Natural killer cell treated with Interleukin-12 subunit alpha and Interleukin-12 subunit beta and Interleukin-15 and Interleukin-18, amount 100 ng/mL, for 72 hours (primary cell): Measurements from ENCODE around the gene TBRG1. TPM values are rescaled to one million over a fixed set of nuclear protein-coding genes. Genes with fewer than 3 reads are reported as not detected.
A peak's percentile ranks its signal among the peaks of the same experiment; 100 is the strongest.
"Not testable (repeated sequence)": the region's sequence is repeated elsewhere in the genome, so short reads cannot be mapped to it uniquely, and the experiment has no call there.

Experiments
- ATAC-seq, 2 donors: fragments of 150-1000 bp; cut with Tn5 transposase in 1 of 2; sonication (Bioruptor Pico), chemical (Tn5 transposase) in 1 of 2; 2 replicates each; pipeline ENCODE4 v1.10.0; 2021
- DNase-seq: peaks from one replicate; pipeline ENCODE4 v3.0.0; 2022; ENCODE audit warnings: low spot score
- H3K27ac Mint-ChIP-seq, 2 donors: 1 replicate in 1 of 2; 2 replicates in 1 of 2; pipeline ENCODE4 v1.8.0; 2022; ENCODE audit warnings: mixed read lengths in 2 of 2, mild to moderate bottlenecking in 1 of 2, moderate library complexity in 1 of 2
- H3K27me3 Mint-ChIP-seq, 2 donors: 1 replicate in 1 of 2; 2 replicates in 1 of 2; pipeline ENCODE4 v1.8.0; 2022; ENCODE audit warnings: mixed read lengths in 2 of 2
- H3K36me3 Mint-ChIP-seq: one replicate; pipeline ENCODE4 v1.8.0; 2022; ENCODE audit warnings: mixed read lengths
- H3K4me1 Mint-ChIP-seq, 2 donors: 1 replicate in 1 of 2; 2 replicates in 1 of 2; pipeline ENCODE4 v1.8.0; 2022; ENCODE audit warnings: low read depth in 2 of 2, mixed read lengths in 2 of 2, mild to moderate bottlenecking in 1 of 2
- H3K4me3 Mint-ChIP-seq: one replicate; pipeline ENCODE4 v1.8.0; 2022; ENCODE audit warnings: mixed read lengths
- H3K9me3 Mint-ChIP-seq: 2 replicates; pipeline ENCODE4 v1.8.0; 2022; ENCODE audit warnings: mixed read lengths
- total RNA-seq, 2 donors: library from RNA; stranded (reverse); gene quantifications; one replicate each; pipeline ENCODE4 v1.2.3, GENCODE V29; 2022

The TBRG1 gene
- total RNA-seq, 2 donors from 2014 or later: 38.2 to 47.7 TPM

GRCh38 chr11:124600621-124601320, 21.9 kb upstream of the TBRG1 start:
- Mint-ChIP-seq H3K27ac (no peak overlapping the region), H3K9me3 (no peaks in the 10 kb centered on the region), H3K27me3 (peaks cover 31 to 52% of the 10 kb centered on the region in 2 donors), H3K4me3 (no peak overlapping the region), H3K4me1 (no peaks in the 10 kb centered on the region), H3K36me3 (no peaks in the 10 kb centered on the region)
- ATAC-seq (no peak), DNase-seq (no peak)

- Mint-ChIP-seq H3K9me3 (no peaks in the 10 kb centered on the region), H3K4me1 (no peaks in the 10 kb centered on the region), H3K4me3 (no peak overlapping the region), H3K36me3 (no peaks in the 10 kb centered on the region), H3K27ac (no peak overlapping the region), H3K27me3 (peaks cover 26 to 39% of the 10 kb centered on the region in 2 donors)
- ATAC-seq: no peak
- DNase-seq: no peak
Observed at GRCh38 chr11:124602193-124602592, 20.5 kb upstream of the TBRG1 start.

- not testable (repeated sequence) for H3K4me3 Mint-ChIP-seq, H3K36me3 Mint-ChIP-seq, H3K9me3 Mint-ChIP-seq
Observed at GRCh38 chr11:124602723-124603122, 19.9 kb upstream of the TBRG1 start.

DNA sequence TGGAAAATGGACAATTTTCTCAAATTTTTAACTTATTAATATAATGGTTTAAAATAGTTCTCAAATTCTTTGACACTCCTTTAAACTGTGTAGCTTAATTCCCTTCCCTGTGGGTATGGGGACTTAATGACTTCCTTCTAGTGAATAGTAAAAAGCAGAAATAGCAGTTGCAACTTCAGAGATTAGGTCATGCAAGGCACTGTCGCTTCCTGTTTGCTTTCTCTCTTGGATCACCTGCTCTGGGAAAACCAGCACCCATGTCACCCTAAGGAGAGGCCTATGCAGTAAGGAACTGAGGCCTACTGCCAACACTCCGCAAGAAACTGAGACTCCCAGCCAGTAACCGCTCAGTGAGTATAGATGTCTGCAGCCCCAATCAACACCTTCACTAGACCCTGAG, 16.9 kb upstream of the TBRG1 start:
- Mint-ChIP-seq H3K9me3 (no peaks in the 10 kb centered on the region), H3K36me3 (no peaks in the 10 kb centered on the region), H3K27ac (no peak overlapping the region), H3K4me1 (no peaks in the 10 kb centered on the region), H3K4me3 (no peak overlapping the region), H3K27me3 (peaks cover 15 to 19% of the 10 kb centered on the region in 2 donors)
- no peak for DNase-seq
- ATAC-seq: no peak

More at GRCh38 chr11:124602723-124603122, 19.9 kb upstream of the TBRG1 start:
- H3K4me1 Mint-ChIP-seq, H3K27ac Mint-ChIP-seq, DNase-seq, ATAC-seq: not testable (repeated sequence)
- peaks cover 22 to 33% of the 10 kb centered on the region in 2 donors for H3K27me3 Mint-ChIP-seq

- Mint-ChIP-seq H3K36me3 (no peaks in the 10 kb centered on the region), H3K9me3 (no peaks in the 10 kb centered on the region), H3K4me1 (no peaks in the 10 kb centered on the region), H3K27ac (no peak overlapping the region), H3K4me3 (no peak overlapping the region), H3K27me3 (peaks cover 8 to 12% of the 10 kb centered on the region in 2 donors)
- no peak for DNase-seq
- no peak for ATAC-seq
Observed at GRCh38 chr11:124608147-124608546, 14.5 kb upstream of the TBRG1 start.

- peaks cover 12 to 15% of the 10 kb centered on the region in 2 donors for H3K27me3 Mint-ChIP-seq
- DNase-seq (no peak), ATAC-seq (peak in 1 of 2 donors; percentile 56)
- H3K27ac Mint-ChIP-seq: no peak overlapping the region
- H3K36me3 Mint-ChIP-seq: no peaks in the 10 kb centered on the region
- no peak overlapping the region for H3K4me3 Mint-ChIP-seq
- no peaks in the 10 kb centered on the region for H3K4me1 Mint-ChIP-seq
- no peaks in the 10 kb centered on the region for H3K9me3 Mint-ChIP-seq
Observed at GRCh38 chr11:124610295-124610694, 12.4 kb upstream of the TBRG1 start.

GRCh38 chr11:124611064-124611463, 11.6 kb upstream of the TBRG1 start, which contains the start of gene PANX3:
Gene PANX3, plus strand, starts transcription at chr11:124611428. Its CDS starts 129 bp downstream, at chr11:124611557.
- no peaks in the 10 kb centered on the region for H3K9me3 Mint-ChIP-seq
- peaks cover 15 to 17% of the 10 kb centered on the region in 2 donors for H3K27me3 Mint-ChIP-seq
- no peak within 1 kb of the TSS for H3K27ac Mint-ChIP-seq
- no peaks in the 10 kb centered on the region for H3K36me3 Mint-ChIP-seq
- DNase-seq (no peak), ATAC-seq (peak; percentile 15 to 43)
- H3K4me1 Mint-ChIP-seq: no peaks in the 10 kb centered on the region
- H3K4me3 Mint-ChIP-seq: no peak within 1 kb of the TSS

DNA sequence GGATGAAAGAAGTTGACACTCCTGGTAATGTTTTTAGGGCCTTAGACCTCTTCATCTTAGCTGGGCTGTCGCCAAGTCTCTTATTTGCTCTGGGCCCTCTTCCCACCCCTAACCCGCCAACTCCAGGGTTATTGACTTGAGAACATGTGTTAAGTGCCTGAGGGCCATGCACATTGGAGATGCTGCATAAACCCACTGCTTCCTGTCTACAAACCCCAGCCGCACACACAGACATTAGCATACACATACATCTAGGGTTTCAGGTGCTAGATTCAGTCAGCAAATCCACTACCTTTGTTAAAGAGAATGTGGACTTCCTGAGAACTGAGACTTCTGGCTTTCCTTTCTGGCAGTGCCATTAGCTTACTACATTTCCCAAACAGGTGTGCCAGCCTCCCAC, 10.6 kb upstream of the TBRG1 start:
- Mint-ChIP-seq H3K9me3 (no peaks in the 10 kb centered on the region), H3K27ac (no peak overlapping the region), H3K27me3 (peaks cover 15 to 16% of the 10 kb centered on the region in 2 donors), H3K36me3 (no peaks in the 10 kb centered on the region), H3K4me1 (no peaks in the 10 kb centered on the region), H3K4me3 (no peak overlapping the region)
- DNase-seq: no peak
- ATAC-seq: no peak

GRCh38 chr11:124612567-124613246, 10.0 kb upstream of the TBRG1 start:
- DNase-seq (no peak), ATAC-seq (peak in 1 of 2 donors; percentile 21)
- no peaks in the 10 kb centered on the region for H3K4me1 Mint-ChIP-seq
- H3K9me3 Mint-ChIP-seq: no peaks in the 10 kb centered on the region
- H3K36me3 Mint-ChIP-seq: no peaks in the 10 kb centered on the region
- H3K27me3 Mint-ChIP-seq: peaks cover 18 to 22% of the 10 kb centered on the region in 2 donors
- no peak overlapping the region for H3K27ac Mint-ChIP-seq
- H3K4me3 Mint-ChIP-seq: no peak overlapping the region

DNA sequence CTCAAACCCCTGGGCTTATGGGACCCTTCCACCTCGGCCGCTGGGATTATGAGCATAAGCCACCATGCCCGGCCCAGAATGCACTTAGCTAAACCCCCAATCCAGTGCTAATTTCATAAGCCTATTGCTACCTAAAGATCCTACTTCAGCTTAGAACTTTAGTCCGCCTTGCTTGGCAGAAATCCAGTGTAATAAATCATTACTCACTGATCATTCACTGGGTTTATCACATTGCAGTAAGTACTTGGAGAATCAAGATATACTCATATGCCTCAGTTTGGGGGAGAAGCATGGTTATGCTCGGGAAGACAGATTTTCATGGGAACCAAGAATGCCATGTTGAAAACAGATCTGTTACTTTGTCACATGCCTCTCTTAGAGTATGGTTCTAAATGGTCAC, 3.8 kb upstream of the TBRG1 start:
- H3K9me3 Mint-ChIP-seq: no peaks in the 10 kb centered on the region
- no peak overlapping the region for H3K27ac Mint-ChIP-seq
- H3K4me3 Mint-ChIP-seq: no peak overlapping the region
- peaks cover 19 to 39% of the 10 kb centered on the region in 2 donors for H3K27me3 Mint-ChIP-seq
- peaks cover 4% of the 10 kb centered on the region for H3K36me3 Mint-ChIP-seq
- DNase-seq (no peak), ATAC-seq (no peak)
- peaks cover 9 to 14% of the 10 kb centered on the region in 2 donors for H3K4me1 Mint-ChIP-seq

DNA sequence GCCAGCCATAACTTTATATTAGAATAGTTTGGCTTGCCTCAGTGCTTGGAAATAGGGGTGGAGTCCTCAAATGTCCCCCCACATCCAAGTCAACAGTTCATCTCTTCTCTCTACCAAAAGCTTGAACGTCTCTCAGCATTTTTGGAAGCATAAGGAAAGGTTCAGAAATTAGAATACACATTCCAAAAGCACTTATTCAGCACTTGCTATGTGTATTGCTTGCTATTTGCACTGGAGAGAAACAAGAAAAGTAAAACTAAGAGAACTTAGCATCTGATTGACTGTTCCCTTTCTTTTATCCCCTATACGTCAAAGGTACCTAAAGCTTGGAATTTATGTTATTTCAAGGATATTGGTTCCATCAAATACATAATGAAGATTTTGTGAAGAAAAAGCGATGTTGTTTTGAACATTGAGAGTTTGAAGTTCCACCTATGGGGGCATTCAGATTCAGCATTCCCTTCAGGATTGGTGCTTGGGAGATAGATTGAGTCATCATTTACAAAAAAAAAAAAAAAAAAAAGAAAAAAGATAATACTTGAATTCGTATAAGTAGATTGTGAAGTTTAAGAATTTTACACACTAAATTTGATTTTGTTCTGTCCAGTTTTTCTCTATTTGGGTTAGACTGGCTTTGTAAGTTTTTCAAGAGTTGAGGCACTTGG, 1.3 kb downstream of the TBRG1 start:
- Mint-ChIP-seq H3K27ac (peak overlapping the region; percentile 93 to 97), H3K9me3 (no peaks in the 10 kb centered on the region), H3K36me3 (peaks cover 20% of the 10 kb centered on the region), H3K27me3 (peaks cover 9 to 12% of the 10 kb centered on the region in 2 donors), H3K4me1 (peaks cover 27 to 32% of the 10 kb centered on the region in 2 donors), H3K4me3 (peak overlapping the region; percentile 94)
- DNase-seq: no peak
- ATAC-seq: no peak

- DNase-seq: no peak
- H3K4me1 Mint-ChIP-seq: peaks cover 27 to 32% of the 10 kb centered on the region in 2 donors
- H3K36me3 Mint-ChIP-seq: peaks cover 26% of the 10 kb centered on the region
- no peak overlapping the region for H3K4me3 Mint-ChIP-seq
- no peak overlapping the region for H3K27ac Mint-ChIP-seq
- no peaks in the 10 kb centered on the region for H3K9me3 Mint-ChIP-seq
- no peaks in the 10 kb centered on the region for H3K27me3 Mint-ChIP-seq
- ATAC-seq: no peak
Observed at GRCh38 chr11:124625504-124626168, 3.0 kb downstream of the TBRG1 start.

- no peaks in the 10 kb centered on the region for H3K27me3 Mint-ChIP-seq
- no peaks in the 10 kb centered on the region for H3K9me3 Mint-ChIP-seq
- H3K4me3 Mint-ChIP-seq: no peak overlapping the region
- H3K4me1 Mint-ChIP-seq: peaks cover 23 to 26% of the 10 kb centered on the region in 2 donors
- ATAC-seq: no peak
- no peak for DNase-seq
- H3K36me3 Mint-ChIP-seq: peaks cover 31% of the 10 kb centered on the region
- no peak overlapping the region for H3K27ac Mint-ChIP-seq
Observed at GRCh38 chr11:124627546-124627945, 4.9 kb downstream of the TBRG1 start.
